Natural killer cell (primary cell): Measurements from ENCODE around the gene FN3K. TPM values are rescaled to one million over a fixed set of nuclear protein-coding genes. Genes with fewer than 3 reads are reported as not detected.

Source experiments
- ATAC-seq, 3 donors: fragments of 150-1000 bp in 2 of 3; fragments of 200-7000 bp in 1 of 3; cut with Tn5 transposase; 1 replicate in 1 of 3; 2 replicates in 2 of 3; pipeline ENCODE4 v1.10.0; 2021; ENCODE audit warnings: mild to moderate bottlenecking in 2 of 3, moderate library complexity in 2 of 3
- DNase-seq, 2 donors: peaks; one replicate each; pipeline versions ENCODE4 v3.0.0 to v3.0.0-alpha.2; 2013 to 2021; ENCODE audit warnings: mixed read lengths in 1 of 2
- H3K27ac ChIP-seq: one replicate; pipeline ENCODE4 v1.5.1; 2013; ENCODE audit warnings: mild to moderate bottlenecking, low read length
- H3K27me3 ChIP-seq: one replicate; pipeline ENCODE4 v1.6.1; 2013; ENCODE audit warnings: low read length; ENCODE audit not compliant: control insufficient read depth, insufficient read depth
- H3K36me3 ChIP-seq: one replicate; pipeline ENCODE4 v1.6.1; 2013; ENCODE audit warnings: low read length; ENCODE audit not compliant: control insufficient read depth, insufficient read depth
- H3K4me1 ChIP-seq: one replicate; pipeline ENCODE4 v1.6.1; 2013; ENCODE audit warnings: low read length; ENCODE audit not compliant: control insufficient read depth, insufficient read depth
- H3K4me3 ChIP-seq: one replicate; pipeline ENCODE4 v1.5.1; 2013; ENCODE audit warnings: low read length
- H3K9me3 ChIP-seq: one replicate; pipeline ENCODE4 v1.6.1; 2013; ENCODE audit warnings: low read length; ENCODE audit not compliant: control insufficient read depth, insufficient read depth
- H3K27ac Mint-ChIP-seq, 2 donors: one replicate each; pipeline ENCODE4 v1.8.0; 2022; ENCODE audit warnings: mild to moderate bottlenecking in 2 of 2, mixed read lengths in 2 of 2, moderate library complexity in 1 of 2
- H3K27me3 Mint-ChIP-seq, 2 donors: one replicate each; pipeline ENCODE4 v1.8.0; 2022; ENCODE audit warnings: low read depth in 2 of 2, mixed read lengths in 2 of 2
- H3K36me3 Mint-ChIP-seq: one replicate; pipeline ENCODE4 v1.8.0; 2022; ENCODE audit warnings: mixed read lengths
- H3K4me1 Mint-ChIP-seq, 2 donors: one replicate each; pipeline ENCODE4 v1.8.0; 2022; ENCODE audit warnings: mixed read lengths in 2 of 2
- H3K4me3 Mint-ChIP-seq: one replicate; pipeline ENCODE4 v1.8.0; 2022; ENCODE audit warnings: mild to moderate bottlenecking, moderate library complexity, mixed read lengths
- H3K9me3 Mint-ChIP-seq, 2 donors: one replicate each; pipeline ENCODE4 v1.8.0; 2022; ENCODE audit warnings: mixed read lengths in 2 of 2
- CTCF ChIP-seq: fragments of 200-600 bp; IDR thresholded peaks from one replicate; pipeline ENCODE4 v1.8.0; 2022; ENCODE audit warnings: antibody characterized with exemption
- WGBS: methylation state at CpG from one replicate; pipeline ENCODE4 v1.1.7; 2013; ENCODE audit warnings: missing lambda C conversion rate; ENCODE audit not compliant: insufficient coverage; 5-methylcytosine and 5-hydroxymethylcytosine counted together
- intact Hi-C: fragments of 100-400 bp; cut with micrococcal nuclease; formaldehyde crosslinking; loops from one replicate; pipeline ENCODE4 v1.14.2; 2022
- total RNA-seq, 4 donors: library from RNA; stranded (reverse); fragments of 120-200 nt in 1 of 4; gene quantifications; one replicate each; pipeline versions ENCODE4 v1.2.3 to v1.2.4, GENCODE V29; 2013 to 2022

Gene FN3K
- total RNA-seq, 3 donors from 2014 or later (not counting 1 experiment from before 2014, with no cell fraction given): 4.9 to 6.1 (median 5.5) TPM

- peaks cover 43 to 44% of the 10 kb centered on the region in 2 donors for H3K4me1 Mint-ChIP-seq
Observed at GRCh38 chr17:82779541-82779940, 44.1 kb downstream of the FN3K start.

GRCh38 chr17:82780195-82780594 is 44.8 kb downstream of the FN3K start:
- Mint-ChIP-seq H3K27ac (no peak overlapping the region), H3K4me1 (peaks cover 37 to 40% of the 10 kb centered on the region in 2 donors), H3K9me3 (no peaks in the 10 kb centered on the region), H3K36me3 (no peaks in the 10 kb centered on the region), H3K27me3 (no peaks in the 10 kb centered on the region), H3K4me3 (no peak overlapping the region)
- H3K36me3 ChIP-seq: no peaks in the 10 kb centered on the region
- H3K27ac ChIP-seq: no peak overlapping the region
- peaks cover 38% of the 10 kb centered on the region for H3K4me1 ChIP-seq
- H3K27me3 ChIP-seq: no peaks in the 10 kb centered on the region
- no peak for TF ChIP-seq CTCF
- DNase-seq: no peak
- H3K4me3 ChIP-seq: no peak overlapping the region
- ATAC-seq: no peak
- no peaks in the 10 kb centered on the region for H3K9me3 ChIP-seq
- WGBS: 88% methylated on average over 12 of the region's 12 CpGs
- intact Hi-C loops: loop anchor here (5.0 kb wide), 3 partner anchors 82 to 113 kb away; no protein-coding TSS in a partner anchor

More at GRCh38 chr17:82779541-82779940, 44.1 kb downstream of the FN3K start:
- no peaks in the 10 kb centered on the region for H3K9me3 ChIP-seq
- no peak for TF ChIP-seq CTCF
- no peaks in the 10 kb centered on the region for H3K9me3 Mint-ChIP-seq
- DNase-seq (no peak), ATAC-seq (no peak)
- H3K27ac Mint-ChIP-seq: no peak overlapping the region
- H3K4me3 ChIP-seq: no peak overlapping the region
- H3K4me1 ChIP-seq: peaks cover 45% of the 10 kb centered on the region
- no peaks in the 10 kb centered on the region for H3K36me3 ChIP-seq
- 96% methylated on average over 23 of the region's 23 CpGs for WGBS
- no peak overlapping the region for H3K4me3 Mint-ChIP-seq
- intact Hi-C loops: no loop called here
- H3K27me3 ChIP-seq: no peaks in the 10 kb centered on the region
- no peaks in the 10 kb centered on the region for H3K36me3 Mint-ChIP-seq
- no peak overlapping the region for H3K27ac ChIP-seq
- H3K27me3 Mint-ChIP-seq: no peaks in the 10 kb centered on the region

GRCh38 chr17:82780971-82781893 is 45.8 kb downstream of the FN3K start:
- intact Hi-C loops: loop anchor here (5.0 kb wide), 3 partner anchors 81 to 114 kb away; no protein-coding TSS in a partner anchor
- Mint-ChIP-seq H3K36me3 (no peaks in the 10 kb centered on the region), H3K27ac (peak overlapping the region in 1 of 2 donors; percentile 88), H3K4me3 (no peak overlapping the region), H3K9me3 (no peaks in the 10 kb centered on the region), H3K4me1 (peaks cover 29 to 32% of the 10 kb centered on the region in 2 donors), H3K27me3 (no peaks in the 10 kb centered on the region)
- no peak for TF ChIP-seq CTCF
- Histone ChIP-seq H3K36me3 (no peaks in the 10 kb centered on the region), H3K9me3 (no peaks in the 10 kb centered on the region), H3K27me3 (no peaks in the 10 kb centered on the region), H3K4me1 (peaks cover 29% of the 10 kb centered on the region), H3K4me3 (no peak overlapping the region), H3K27ac (no peak overlapping the region)
- 84% methylated on average over 25 of the region's 27 CpGs for WGBS
- DNase-seq (no peak), ATAC-seq (peak in 1 of 3 donors; percentile 1)
